Glutamatergic neuron (in vitro differentiated cells): ENCODE measurements around the gene GJA4. TPM values are rescaled to one million over a fixed set of nuclear protein-coding genes. Genes with fewer than 3 reads are reported as not detected.

ENCODE experiments used
- DNase-seq: peaks from one replicate; pipeline ENCODE4 v3.0.0; 2022
- H3K27ac Mint-ChIP-seq: one replicate; pipeline ENCODE4 v1.8.0; 2020; ENCODE audit warnings: mild to moderate bottlenecking, mixed read lengths, inconsistent platforms; ENCODE audit not compliant: unreplicated experiment
- H3K27me3 Mint-ChIP-seq: one replicate; pipeline ENCODE4 v1.8.0; 2020; ENCODE audit warnings: mild to moderate bottlenecking, moderate library complexity, mixed read lengths, inconsistent platforms; ENCODE audit not compliant: unreplicated experiment
- H3K36me3 Mint-ChIP-seq: one replicate; pipeline ENCODE4 v1.8.0; 2020; ENCODE audit warnings: mild to moderate bottlenecking, mixed read lengths, inconsistent platforms; ENCODE audit not compliant: unreplicated experiment
- H3K4me1 Mint-ChIP-seq: one replicate; pipeline ENCODE4 v1.8.0; 2020; ENCODE audit warnings: mild to moderate bottlenecking, low read depth, mixed read lengths, inconsistent platforms; ENCODE audit not compliant: unreplicated experiment
- H3K4me3 Mint-ChIP-seq: one replicate; pipeline ENCODE4 v1.8.0; 2020; ENCODE audit warnings: mild to moderate bottlenecking, mixed read lengths, inconsistent platforms; ENCODE audit not compliant: unreplicated experiment
- H3K9me3 Mint-ChIP-seq: one replicate; pipeline ENCODE4 v1.8.0; 2020; ENCODE audit warnings: mild to moderate bottlenecking, moderate library complexity, mixed read lengths, inconsistent platforms; ENCODE audit not compliant: unreplicated experiment
- CTCF ChIP-seq: fragments of 200-600 bp; sonication (generic); IDR thresholded peaks from one replicate; pipeline ENCODE4 v1.5.0; 2021; ENCODE audit not compliant: partially characterized antibody, unreplicated experiment
- total RNA-seq: library from RNA; stranded (reverse); fragmentation: NEBNext Ultra II Directional; extraction: Animal tissue kit (Norgen Biotek cat#: 25700); gene quantifications from one replicate; pipeline ENCODE4 v1.2.1, GENCODE V29; 2021; ENCODE audit not compliant: unreplicated experiment

Gene GJA4
- total RNA-seq, 1 donor from 2014 or later = not detected

GRCh38 chr1:34825455-34826091, 32.8 kb downstream of the GJA4 start:
- DNase-seq = no peak
- Mint-ChIP-seq H3K4me3 (no peak overlapping the region), H3K27me3 (peaks cover 3% of the 10 kb centered on the region), H3K4me1 (no peaks in the 10 kb centered on the region), H3K36me3 (no peaks in the 10 kb centered on the region), H3K27ac (no peak overlapping the region), H3K9me3 (peaks cover 1% of the 10 kb centered on the region)
- TF ChIP-seq CTCF = no peak

GRCh38 chr1:34827341-34827941, 34.6 kb downstream of the GJA4 start:
- DNase-seq = no peak
- H3K9me3 Mint-ChIP-seq = no peaks in the 10 kb centered on the region
- no peak for TF ChIP-seq CTCF
- no peaks in the 10 kb centered on the region for H3K36me3 Mint-ChIP-seq
- H3K4me1 Mint-ChIP-seq = no peaks in the 10 kb centered on the region
- H3K27ac Mint-ChIP-seq = no peak overlapping the region
- peaks cover 3% of the 10 kb centered on the region for H3K27me3 Mint-ChIP-seq
- no peak overlapping the region for H3K4me3 Mint-ChIP-seq

GRCh38 chr1:34828611-34829010, 35.8 kb downstream of the GJA4 start:
- Mint-ChIP-seq H3K27me3 (peaks cover 3% of the 10 kb centered on the region), H3K27ac (no peak overlapping the region), H3K9me3 (no peaks in the 10 kb centered on the region), H3K4me3 (no peak overlapping the region), H3K4me1 (no peaks in the 10 kb centered on the region), H3K36me3 (no peaks in the 10 kb centered on the region)
- no peak for TF ChIP-seq CTCF
- no peak for DNase-seq

- Mint-ChIP-seq H3K36me3 (no peaks in the 10 kb centered on the region), H3K27me3 (peaks cover 2% of the 10 kb centered on the region), H3K9me3 (no peaks in the 10 kb centered on the region), H3K4me1 (no peaks in the 10 kb centered on the region), H3K27ac (no peak overlapping the region), H3K4me3 (no peak overlapping the region)
- DNase-seq = no peak
- TF ChIP-seq CTCF = no peak
Observed at GRCh38 chr1:34829250-34829649, 36.5 kb downstream of the GJA4 start.

GRCh38 chr1:34831721-34832246, 39.0 kb downstream of the GJA4 start:
- Mint-ChIP-seq H3K36me3 (no peaks in the 10 kb centered on the region), H3K27ac (no peak overlapping the region), H3K4me3 (no peak overlapping the region), H3K27me3 (peaks cover 2% of the 10 kb centered on the region), H3K4me1 (no peaks in the 10 kb centered on the region), H3K9me3 (no peaks in the 10 kb centered on the region)
- TF ChIP-seq CTCF = no peak
- no peak for DNase-seq
